Measurements from ENCODE around the gene DHX34. TPM values are rescaled to one million over a fixed set of nuclear protein-coding genes. Genes with fewer than 3 reads are reported as not detected.
"Not testable (repeated sequence)": the region's sequence is repeated elsewhere in the genome, so short reads cannot be mapped to it uniquely, and the experiment has no call there.

Gene DHX34
- total RNA-seq, 1 donor from 2014 or later = 10.2 TPM

GRCh38 chr19:47363758-47364531 lies 14.8 kb downstream of the DHX34 start:
- no peak for FAIRE-seq
- no peak for DNase-seq (ENCODE audit: low spot score in 2 of 2)

GRCh38 chr19:47365455-47365854 lies 16.3 kb downstream of the DHX34 start:
- DNase-seq (ENCODE audit: low spot score in 2 of 2); FAIRE-seq: not testable (repeated sequence)

- no peak for FAIRE-seq
- no peak for DNase-seq (ENCODE audit: low spot score in 2 of 2)
Measured at GRCh38 chr19:47370045-47370611, 21.0 kb downstream of the DHX34 start.

- FAIRE-seq (no peak), DNase-seq (ENCODE audit: low spot score in 2 of 2) (no peak)
Measured at GRCh38 chr19:47371261-47371660, 22.1 kb downstream of the DHX34 start.

- FAIRE-seq (no peak), DNase-seq (ENCODE audit: low spot score in 2 of 2) (no peak)
Measured at GRCh38 chr19:47372603-47373002, 23.5 kb downstream of the DHX34 start.

- DNase-seq (ENCODE audit: low spot score in 2 of 2) = no peak
- no peak for FAIRE-seq
Measured at GRCh38 chr19:47373246-47374240, 24.4 kb downstream of the DHX34 start.

- DNase-seq (ENCODE audit: low spot score in 2 of 2) (no peak), FAIRE-seq (no peak)
Measured at GRCh38 chr19:47374876-47375693, 26.0 kb downstream of the DHX34 start.

- no peak for FAIRE-seq
Measured at GRCh38 chr19:47375694-47376588, 26.8 kb downstream of the DHX34 start.

GRCh38 chr19:47376589-47377144 lies 27.6 kb downstream of the DHX34 start:
- FAIRE-seq (no peak), DNase-seq (ENCODE audit: low spot score in 2 of 2) (no peak)

More at GRCh38 chr19:47375694-47376588, 26.8 kb downstream of the DHX34 start:
- DNase-seq (ENCODE audit: low spot score in 2 of 2) = no peak

GRCh38 chr19:47377208-47377701 lies 28.1 kb downstream of the DHX34 start:
- FAIRE-seq = no peak
- DNase-seq (ENCODE audit: low spot score in 2 of 2) = no peak

GRCh38 chr19:47377801-47378200 lies 28.7 kb downstream of the DHX34 start:
- DNase-seq (ENCODE audit: low spot score in 2 of 2) (no peak), FAIRE-seq (no peak)

GRCh38 chr19:47378246-47378645 lies 29.1 kb downstream of the DHX34 start:
- DNase-seq (ENCODE audit: low spot score in 2 of 2) (no peak), FAIRE-seq (no peak)

GRCh38 chr19:47379381-47379938 lies 30.3 kb downstream of the DHX34 start:
- DNase-seq (ENCODE audit: low spot score in 2 of 2) = peak; percentile 63 to 70
- no peak for FAIRE-seq

GRCh38 chr19:47380559-47380958 lies 31.4 kb downstream of the DHX34 start:
- DNase-seq (ENCODE audit: low spot score in 2 of 2) (no peak), FAIRE-seq (no peak)

GRCh38 chr19:47381121-47381520 lies 32.0 kb downstream of the DHX34 start:
- no peak for DNase-seq (ENCODE audit: low spot score in 2 of 2)
- FAIRE-seq = no peak

- FAIRE-seq = no peak
Measured at GRCh38 chr19:47381653-47382279, 32.7 kb downstream of the DHX34 start.

GRCh38 chr19:47383890-47384289 lies 34.8 kb downstream of the DHX34 start:
- DNase-seq (ENCODE audit: low spot score in 2 of 2); FAIRE-seq: not testable (repeated sequence)

More at GRCh38 chr19:47381653-47382279, 32.7 kb downstream of the DHX34 start:
- no peak for DNase-seq (ENCODE audit: low spot score in 2 of 2)

GRCh38 chr19:47384533-47384932 lies 35.4 kb downstream of the DHX34 start:
- FAIRE-seq; DNase-seq (ENCODE audit: low spot score in 2 of 2): not testable (repeated sequence)

Data from frontal cortex (tissue), 4 donors.